ENCODE data around the gene INSR.

The INSR gene

GRCh38 chr19:7195046-7195445, 99.2 kb downstream of the INSR start:
- TF ChIP-seq GATA1 (IDR thresholded peaks at IDR 0.05; ENCODE audit: low read depth, low read length) = no peak
- TF ChIP-seq POLR2A (IDR thresholded peaks at IDR 0.05; ENCODE audit: low read length) = no peak
- DNase-seq = no peak

DNA sequence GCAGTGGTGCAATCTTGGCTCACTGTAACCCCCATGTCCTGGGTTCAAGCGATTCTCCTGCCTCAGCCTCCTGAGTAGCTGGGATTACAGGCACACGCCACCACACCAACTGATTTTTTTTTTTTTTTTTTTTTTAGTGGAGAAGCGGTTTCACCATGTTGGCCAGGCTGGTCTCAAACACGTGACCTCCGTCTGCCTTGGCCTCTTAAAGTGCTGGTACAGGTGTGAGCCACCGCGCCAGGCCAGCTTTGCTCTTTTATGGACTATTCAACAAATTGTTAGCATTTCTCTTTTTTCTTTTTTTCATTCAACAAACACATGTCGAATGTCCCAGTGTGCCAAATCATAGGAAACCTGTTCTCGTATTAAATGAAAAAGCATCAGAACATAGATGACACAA, 99.6 kb downstream of the INSR start:
- no peak for TF ChIP-seq GATA1 (IDR thresholded peaks at IDR 0.05; ENCODE audit: low read depth, low read length)
- no peak for TF ChIP-seq POLR2A (IDR thresholded peaks at IDR 0.05; ENCODE audit: low read length)
- no peak for DNase-seq

- DNase-seq = no peak
- no peak for TF ChIP-seq GATA1 (IDR thresholded peaks at IDR 0.05; ENCODE audit: low read depth, low read length)
- no peak for TF ChIP-seq POLR2A (IDR thresholded peaks at IDR 0.05; ENCODE audit: low read length)
Observed at GRCh38 chr19:7191946-7192691, 102.1 kb downstream of the INSR start.

DNA sequence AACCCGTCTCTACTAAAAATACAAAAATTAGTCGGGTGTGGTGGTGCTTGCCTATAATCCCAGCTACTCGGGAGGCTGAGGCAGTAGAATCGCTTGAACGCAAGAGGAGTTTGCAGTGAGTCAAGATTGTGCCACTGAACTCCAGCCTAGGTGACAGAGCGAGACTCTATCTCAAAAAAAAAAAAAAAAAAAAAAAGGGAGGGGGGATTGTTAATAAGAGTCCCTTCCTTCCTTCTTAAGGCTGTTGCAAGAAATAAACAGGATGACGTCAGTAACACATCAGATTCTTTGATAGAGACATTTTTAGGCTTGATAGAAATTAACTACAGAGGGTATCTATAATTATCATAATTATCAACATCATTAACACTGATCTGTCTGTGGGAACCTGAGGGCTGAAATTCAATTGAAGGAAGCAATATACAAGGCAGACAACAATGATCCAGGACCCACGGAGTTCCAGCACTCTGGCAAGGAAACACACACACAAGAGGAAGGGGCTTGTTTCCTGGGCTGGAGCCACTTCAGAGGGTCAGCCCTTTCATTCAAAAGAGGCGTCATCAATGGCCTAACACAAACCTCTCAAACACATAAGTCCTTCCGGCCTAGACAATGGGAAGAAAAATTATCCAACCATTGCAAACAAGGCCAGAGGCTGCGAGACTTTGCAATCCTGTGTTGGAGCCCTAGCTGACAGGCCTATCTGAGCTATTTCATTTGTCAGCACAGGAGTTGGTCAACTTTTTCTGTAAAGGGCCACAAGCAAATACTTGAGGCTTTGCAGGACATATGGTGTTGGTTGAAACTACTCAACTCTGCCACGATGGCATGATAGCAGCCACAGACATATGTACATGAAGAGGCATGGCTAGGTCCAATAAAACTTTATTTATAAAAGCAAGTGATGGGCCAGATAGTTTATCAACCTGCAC, 105.2 kb downstream of the INSR start:
- TF ChIP-seq POLR2A (IDR thresholded peaks at IDR 0.05; ENCODE audit: low read length) = no peak
- no peak for TF ChIP-seq GATA1 (IDR thresholded peaks at IDR 0.05; ENCODE audit: low read depth, low read length)
- no peak for DNase-seq

DNA sequence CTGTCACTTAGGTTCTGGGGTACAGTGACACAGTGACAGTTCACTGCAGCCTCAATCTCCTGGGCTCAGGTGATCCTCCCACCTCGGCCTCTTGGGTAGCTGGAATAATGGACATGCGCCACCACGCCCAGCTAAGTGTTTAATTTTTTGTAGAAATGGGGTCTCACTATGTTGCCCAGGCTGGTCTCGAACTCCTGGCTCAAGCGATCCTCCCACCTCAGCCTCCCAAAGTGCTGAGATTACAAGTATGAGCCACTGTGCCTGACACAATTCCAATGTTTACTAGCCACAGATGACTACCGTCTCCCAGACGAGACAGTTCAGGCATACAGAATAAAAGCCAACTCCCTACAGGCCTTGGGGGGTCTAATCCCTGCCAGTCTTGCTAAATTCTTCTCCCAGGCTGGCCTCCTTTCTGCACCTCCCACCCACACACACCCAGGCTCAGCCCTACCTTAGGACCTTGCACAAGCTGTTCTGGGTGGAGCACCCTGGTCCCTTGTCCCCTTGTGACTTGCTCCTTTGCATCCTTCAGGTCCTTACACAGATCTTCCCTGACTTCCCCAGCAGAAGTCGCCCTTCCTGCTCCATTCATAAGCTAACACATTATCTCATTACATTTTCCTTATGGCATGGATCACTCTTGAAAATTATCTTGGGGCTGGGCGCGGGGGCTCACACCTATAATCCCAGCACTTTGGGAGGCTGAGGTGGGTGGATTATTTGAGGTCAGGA, 106.4 kb downstream of the INSR start:
- DNase-seq = no peak
- TF ChIP-seq POLR2A (IDR thresholded peaks at IDR 0.05; ENCODE audit: low read length) = no peak
- no peak for TF ChIP-seq GATA1 (IDR thresholded peaks at IDR 0.05; ENCODE audit: low read depth, low read length)

GRCh38 chr19:7182489-7182888, 111.7 kb downstream of the INSR start:
- TF ChIP-seq POLR2A (IDR thresholded peaks at IDR 0.05; ENCODE audit: low read length) (no peak), GATA1 (IDR thresholded peaks at IDR 0.05; ENCODE audit: low read depth, low read length) (no peak)
- no peak for DNase-seq

GRCh38 chr19:7179917-7180306, 114.3 kb downstream of the INSR start:
- no peak for DNase-seq
- TF ChIP-seq POLR2A (IDR thresholded peaks at IDR 0.05; ENCODE audit: low read length) (no peak), GATA1 (IDR thresholded peaks at IDR 0.05; ENCODE audit: low read depth, low read length) (no peak)

DNA sequence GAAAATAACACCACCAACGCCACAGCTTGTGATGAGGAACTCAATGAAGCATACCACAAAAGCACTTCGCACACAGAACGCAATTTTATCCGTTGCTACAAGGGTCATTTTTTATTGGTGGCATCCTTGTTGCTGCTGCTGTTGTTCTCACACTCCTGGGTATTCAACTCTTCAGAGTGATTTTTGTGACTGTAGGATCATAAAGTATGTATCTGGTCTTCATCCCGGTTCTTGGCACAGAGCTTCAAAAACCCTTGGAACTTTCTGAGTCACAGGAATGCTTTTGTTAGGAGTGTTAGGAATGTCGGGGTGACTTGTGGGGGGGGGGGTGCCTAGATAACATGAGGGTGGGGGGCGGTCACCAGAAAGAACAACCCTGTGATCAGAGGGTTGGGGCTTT, 116.3 kb downstream of the INSR start:
- no peak for DNase-seq
- no peak for TF ChIP-seq GATA1 (IDR thresholded peaks at IDR 0.05; ENCODE audit: low read depth, low read length)
- TF ChIP-seq POLR2A (IDR thresholded peaks at IDR 0.05; ENCODE audit: low read length) = no peak

DNA sequence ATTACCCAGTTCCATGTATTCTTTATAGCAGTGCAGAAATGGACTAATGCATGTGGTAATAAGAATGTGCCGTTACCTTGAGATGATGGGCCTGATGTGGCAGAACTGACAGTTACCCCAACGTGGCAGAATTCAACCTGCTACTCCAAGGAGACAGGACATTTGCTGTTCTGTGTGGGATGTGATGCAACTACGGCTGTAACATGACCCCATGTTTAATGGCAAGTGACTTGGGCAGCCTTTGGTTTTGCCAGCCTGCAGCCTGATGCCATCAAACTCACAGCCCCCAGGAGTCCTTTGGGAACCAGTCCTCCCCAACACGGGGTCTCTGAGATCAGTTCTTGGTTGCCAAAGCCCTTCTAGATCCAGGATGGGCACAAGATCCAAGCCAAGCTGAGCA, 117.4 kb downstream of the INSR start:
- TF ChIP-seq POLR2A (IDR thresholded peaks at IDR 0.05; ENCODE audit: low read length) (no peak), GATA1 (IDR thresholded peaks at IDR 0.05; ENCODE audit: low read depth, low read length) (no peak)
- no peak for DNase-seq

GRCh38 chr19:7172794-7173193, 121.4 kb downstream of the INSR start:
- no peak for TF ChIP-seq POLR2A (IDR thresholded peaks at IDR 0.05; ENCODE audit: low read length)
- no peak for TF ChIP-seq GATA1 (IDR thresholded peaks at IDR 0.05; ENCODE audit: low read depth, low read length)
- no peak for DNase-seq

GRCh38 chr19:7170983-7171382, 123.2 kb downstream of the INSR start:
- no peak for TF ChIP-seq GATA1 (IDR thresholded peaks at IDR 0.05; ENCODE audit: low read depth, low read length)
- DNase-seq = no peak

DNA sequence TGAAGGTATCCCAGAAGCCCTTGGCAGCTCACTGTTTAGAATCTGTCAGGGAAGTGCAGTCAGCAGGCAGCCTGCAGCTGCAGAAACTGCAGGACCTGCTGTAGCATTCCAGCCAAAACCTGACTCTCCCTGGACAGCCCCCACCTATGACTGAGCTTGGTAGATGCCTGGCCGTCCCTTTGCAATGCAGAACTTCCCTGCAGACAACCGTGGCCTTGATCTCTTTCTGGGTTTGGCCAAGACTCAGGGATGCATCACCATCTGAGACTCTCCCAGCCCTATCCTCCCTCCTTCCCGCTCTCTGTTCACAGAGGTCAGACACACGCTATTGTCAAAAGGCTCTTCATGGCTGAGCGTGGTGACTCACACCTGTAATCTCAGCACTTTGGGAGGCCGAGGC, 125.3 kb downstream of the INSR start:
- no peak for DNase-seq
- TF ChIP-seq POLR2A (IDR thresholded peaks at IDR 0.05; ENCODE audit: low read length) (no peak), GATA1 (IDR thresholded peaks at IDR 0.05; ENCODE audit: low read depth, low read length) (no peak)

DNA sequence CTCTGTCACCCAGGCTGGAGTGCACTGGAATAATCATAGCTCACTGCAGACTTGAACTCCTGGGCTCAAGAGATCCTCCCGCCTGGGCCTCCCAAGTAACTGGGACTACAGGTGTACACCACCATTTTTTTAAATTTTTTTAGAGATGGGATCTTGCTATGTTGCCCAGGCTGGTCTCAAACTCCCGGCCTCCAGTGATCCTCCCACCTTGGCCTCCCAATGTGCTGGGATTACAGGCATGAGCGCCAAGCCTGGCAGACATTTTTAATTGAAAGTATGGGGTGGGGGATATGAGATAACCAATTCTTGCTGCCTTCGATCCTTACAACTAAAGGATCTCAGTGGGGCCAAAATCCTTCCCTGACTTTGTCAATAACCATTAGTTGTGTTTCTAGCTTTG, 132.9 kb downstream of the INSR start:
- no peak for TF ChIP-seq POLR2A (IDR thresholded peaks at IDR 0.05; ENCODE audit: low read length)
- TF ChIP-seq GATA1 (IDR thresholded peaks at IDR 0.05; ENCODE audit: low read depth, low read length) = no peak
- DNase-seq = no peak
